ENCODE results near the gene CORO2B. TPM values are rescaled to one million over a fixed set of nuclear protein-coding genes. Genes with fewer than 3 reads are reported as not detected.
A peak's percentile ranks its signal among the peaks of the same experiment; 100 is the strongest.

Gene CORO2B
- total and polyA plus RNA-seq, 8 donors = 3.0 to 27.7 (median 21.0) TPM

- Histone ChIP-seq H3K36me3 (no peaks in the 10 kb centered on the region), H3K27ac (no peak overlapping the region), H3K9me3 (no peaks in the 10 kb centered on the region), H3K4me3 (no peak overlapping the region), H3K27me3 (no peaks in the 10 kb centered on the region), H3K4me1 (peaks cover 0 to 3% of the 10 kb centered on the region in 2 donors)
- DNase-seq = no peak
- intact Hi-C loops (cut with DNase I) = no loop called here
- TF ChIP-seq CTCF (IDR thresholded peaks at IDR 0.05) = no peak
- ATAC-seq = peak; percentile 24
These were observed 11.3 kb downstream of the CORO2B start for GRCh38 chr15:68589783-68590710.

GRCh38 chr15:68590721-68591389, 12.1 kb downstream of the CORO2B start:
- no peak overlapping the region for H3K4me3 ChIP-seq
- DNase-seq (no peak), ATAC-seq (no peak)
- no peaks in the 10 kb centered on the region for H3K9me3 ChIP-seq
- no peaks in the 10 kb centered on the region for H3K27me3 ChIP-seq
- no peaks in the 10 kb centered on the region for H3K36me3 ChIP-seq
- intact Hi-C loops (cut with DNase I) = no loop called here
- no peak for TF ChIP-seq CTCF (IDR thresholded peaks at IDR 0.05)
- peaks cover 0 to 7% of the 10 kb centered on the region in 2 donors for H3K4me1 ChIP-seq
- H3K27ac ChIP-seq = no peak overlapping the region

- no peak overlapping the region for H3K4me3 ChIP-seq
- DNase-seq (no peak), ATAC-seq (no peak)
- no peak overlapping the region for H3K27ac ChIP-seq
- H3K27me3 ChIP-seq = no peaks in the 10 kb centered on the region
- no peak for TF ChIP-seq CTCF (IDR thresholded peaks at IDR 0.05)
- intact Hi-C loops (cut with DNase I) = no loop called here
- no peaks in the 10 kb centered on the region for H3K36me3 ChIP-seq
- peaks cover 0 to 7% of the 10 kb centered on the region in 2 donors for H3K4me1 ChIP-seq
- no peaks in the 10 kb centered on the region for H3K9me3 ChIP-seq
These were observed 13.3 kb downstream of the CORO2B start for GRCh38 chr15:68592054-68592453.

GRCh38 chr15:68592544-68592943, 13.8 kb downstream of the CORO2B start:
- H3K4me3 ChIP-seq = no peak overlapping the region
- no peak for DNase-seq
- H3K27me3 ChIP-seq = no peaks in the 10 kb centered on the region
- intact Hi-C loops (cut with DNase I) = no loop called here
- H3K9me3 ChIP-seq = no peaks in the 10 kb centered on the region
- no peak overlapping the region for H3K27ac ChIP-seq
- H3K4me1 ChIP-seq = peaks cover 0 to 7% of the 10 kb centered on the region in 2 donors
- no peak for ATAC-seq
- TF ChIP-seq CTCF (IDR thresholded peaks at IDR 0.05) = no peak
- H3K36me3 ChIP-seq = no peaks in the 10 kb centered on the region

- DNase-seq (no peak), ATAC-seq (no peak)
- Histone ChIP-seq H3K4me3 (no peak overlapping the region), H3K36me3 (no peaks in the 10 kb centered on the region), H3K27me3 (no peaks in the 10 kb centered on the region), H3K27ac (no peak overlapping the region), H3K9me3 (no peaks in the 10 kb centered on the region), H3K4me1 (peaks cover 0 to 7% of the 10 kb centered on the region in 2 donors)
- TF ChIP-seq CTCF (IDR thresholded peaks at IDR 0.05) = no peak
- intact Hi-C loops (cut with DNase I) = no loop called here
These were observed 14.5 kb downstream of the CORO2B start for GRCh38 chr15:68593341-68593740.
